Gastroesophageal sphincter (tissue), 3 donors: ENCODE results near the gene MYO1C.
A peak's percentile ranks its signal among the peaks of the same experiment; 100 is the strongest.

Experiments used
- POLR2AphosphoS5 ChIP-seq: sonication (generic); formaldehyde crosslinking; IDR thresholded peaks from one replicate; pipeline ENCODE4 v1.6.1; 2017; ENCODE audit warnings: antibody characterized with exemption
- TF ChIP-seq, protein P1 (sequence below), 4 experiments: fragments of 200-600 bp in 2 of 4; fragments of 450-650 bp in 2 of 4; sonication (generic) in 1 of 4; IDR thresholded peaks; one replicate each; pipeline ENCODE4 v1.5.1; 2017 to 2019; ENCODE audit warnings: antibody characterized with exemption in 4 of 4, mild to moderate bottlenecking in 2 of 4, moderate library complexity in 2 of 4

- TF ChIP-seq, protein P1, sequence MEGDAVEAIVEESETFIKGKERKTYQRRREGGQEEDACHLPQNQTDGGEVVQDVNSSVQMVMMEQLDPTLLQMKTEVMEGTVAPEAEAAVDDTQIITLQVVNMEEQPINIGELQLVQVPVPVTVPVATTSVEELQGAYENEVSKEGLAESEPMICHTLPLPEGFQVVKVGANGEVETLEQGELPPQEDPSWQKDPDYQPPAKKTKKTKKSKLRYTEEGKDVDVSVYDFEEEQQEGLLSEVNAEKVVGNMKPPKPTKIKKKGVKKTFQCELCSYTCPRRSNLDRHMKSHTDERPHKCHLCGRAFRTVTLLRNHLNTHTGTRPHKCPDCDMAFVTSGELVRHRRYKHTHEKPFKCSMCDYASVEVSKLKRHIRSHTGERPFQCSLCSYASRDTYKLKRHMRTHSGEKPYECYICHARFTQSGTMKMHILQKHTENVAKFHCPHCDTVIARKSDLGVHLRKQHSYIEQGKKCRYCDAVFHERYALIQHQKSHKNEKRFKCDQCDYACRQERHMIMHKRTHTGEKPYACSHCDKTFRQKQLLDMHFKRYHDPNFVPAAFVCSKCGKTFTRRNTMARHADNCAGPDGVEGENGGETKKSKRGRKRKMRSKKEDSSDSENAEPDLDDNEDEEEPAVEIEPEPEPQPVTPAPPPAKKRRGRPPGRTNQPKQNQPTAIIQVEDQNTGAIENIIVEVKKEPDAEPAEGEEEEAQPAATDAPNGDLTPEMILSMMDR (IDR thresholded peaks at IDR 0.05): no peak
- peak; percentile 55 for TF ChIP-seq POLR2AphosphoS5
Measured at GRCh38 chr17:1490643-1491442, 1.6 kb downstream of the MYO1C start.
